Endothelial cell (in vitro differentiated cells): ENCODE measurements around the gene TRHDE. TPM values are rescaled to one million over a fixed set of nuclear protein-coding genes. Genes with fewer than 3 reads are reported as not detected.

Experiments used
- DNase-seq: peaks from one replicate; pipeline ENCODE4 v3.0.0; 2021; ENCODE audit warnings: low spot score
- H3K27ac Mint-ChIP-seq: one replicate; pipeline ENCODE4 v1.8.0; 2021; ENCODE audit warnings: mixed read lengths, inconsistent platforms; ENCODE audit not compliant: unreplicated experiment
- H3K27me3 Mint-ChIP-seq: one replicate; pipeline ENCODE4 v1.8.0; 2021; ENCODE audit warnings: mild to moderate bottlenecking, moderate library complexity, mixed read lengths, inconsistent platforms; ENCODE audit not compliant: unreplicated experiment
- H3K36me3 Mint-ChIP-seq: one replicate; pipeline ENCODE4 v1.8.0; 2021; ENCODE audit warnings: mild to moderate bottlenecking, low read depth, mixed read lengths, inconsistent platforms; ENCODE audit not compliant: unreplicated experiment
- H3K4me1 Mint-ChIP-seq: one replicate; pipeline ENCODE4 v1.8.0; 2021; ENCODE audit warnings: mild to moderate bottlenecking, mixed read lengths, inconsistent platforms; ENCODE audit not compliant: unreplicated experiment
- H3K4me3 Mint-ChIP-seq: one replicate; pipeline ENCODE4 v1.8.0; 2021; ENCODE audit warnings: mild to moderate bottlenecking, mixed read lengths, inconsistent platforms; ENCODE audit not compliant: unreplicated experiment
- H3K9me3 Mint-ChIP-seq: one replicate; pipeline ENCODE4 v1.8.0; 2021; ENCODE audit warnings: mixed read lengths, inconsistent platforms; ENCODE audit not compliant: unreplicated experiment
- CTCF ChIP-seq: fragments of 200-600 bp; sonication (generic); IDR thresholded peaks from one replicate; pipeline ENCODE4 v1.5.0; 2021; ENCODE audit warnings: antibody characterized with exemption; ENCODE audit not compliant: unreplicated experiment
- total RNA-seq: library from RNA; stranded (reverse); fragmentation: NEBNext Ultra II Directional; extraction: Animal tissue kit (Norgen Biotek cat#: 25700); gene quantifications from one replicate; pipeline ENCODE4 v1.2.1, GENCODE V29; 2021; ENCODE audit not compliant: unreplicated experiment

The TRHDE gene
- total RNA-seq, 1 donor from 2014 or later, result 0.54 TPM

GRCh38 chr12:72618764-72619163 is 346.6 kb downstream of the TRHDE start:
- Mint-ChIP-seq H3K4me3 (no peak overlapping the region), H3K27ac (no peak overlapping the region), H3K4me1 (peaks cover 2% of the 10 kb centered on the region), H3K36me3 (no peaks in the 10 kb centered on the region), H3K27me3 (peaks cover 2% of the 10 kb centered on the region), H3K9me3 (no peaks in the 10 kb centered on the region)
- TF ChIP-seq CTCF, result no peak
- no peak for DNase-seq

- Mint-ChIP-seq H3K27me3 (peaks cover 2% of the 10 kb centered on the region), H3K9me3 (no peaks in the 10 kb centered on the region), H3K36me3 (no peaks in the 10 kb centered on the region), H3K4me1 (no peaks in the 10 kb centered on the region), H3K27ac (no peak overlapping the region), H3K4me3 (no peak overlapping the region)
- DNase-seq, result no peak
- TF ChIP-seq CTCF, result no peak
These were observed 350.4 kb downstream of the TRHDE start for GRCh38 chr12:72622556-72622955.

GRCh38 chr12:72631926-72632685 is 359.9 kb downstream of the TRHDE start:
- no peak for DNase-seq
- Mint-ChIP-seq H3K27ac (no peak overlapping the region), H3K4me1 (no peaks in the 10 kb centered on the region), H3K36me3 (no peaks in the 10 kb centered on the region), H3K9me3 (no peaks in the 10 kb centered on the region), H3K27me3 (no peaks in the 10 kb centered on the region), H3K4me3 (no peak overlapping the region)
- no peak for TF ChIP-seq CTCF

- H3K9me3 Mint-ChIP-seq, result no peaks in the 10 kb centered on the region
- no peaks in the 10 kb centered on the region for H3K27me3 Mint-ChIP-seq
- no peaks in the 10 kb centered on the region for H3K4me1 Mint-ChIP-seq
- H3K36me3 Mint-ChIP-seq, result no peaks in the 10 kb centered on the region
- no peak overlapping the region for H3K27ac Mint-ChIP-seq
- TF ChIP-seq CTCF, result no peak
- no peak for DNase-seq
- H3K4me3 Mint-ChIP-seq, result no peak overlapping the region
These were observed 370.5 kb downstream of the TRHDE start for GRCh38 chr12:72642706-72643105.

- Mint-ChIP-seq H3K4me1 (no peaks in the 10 kb centered on the region), H3K27ac (no peak overlapping the region), H3K4me3 (no peak overlapping the region), H3K36me3 (no peaks in the 10 kb centered on the region), H3K27me3 (no peaks in the 10 kb centered on the region), H3K9me3 (no peaks in the 10 kb centered on the region)
- no peak for TF ChIP-seq CTCF
- DNase-seq, result no peak
These were observed 375.0 kb downstream of the TRHDE start for GRCh38 chr12:72647139-72647538.
